Neutrophil (primary cell): Measurements from ENCODE around the gene WDFY4.

Experiments used
- H3K27ac ChIP-seq: fragments of 200-600 bp; sonication (generic); 2 replicates; pipeline ENCODE4 v1.5.1; 2016; ENCODE audit warnings: mild to moderate bottlenecking, moderate library complexity
- H3K27me3 ChIP-seq: fragments of 200-600 bp; sonication (generic); 2 replicates; pipeline ENCODE4 v1.6.0; 2016; ENCODE audit warnings: mild to moderate bottlenecking
- H3K36me3 ChIP-seq: fragments of 200-600 bp; sonication (generic); 2 replicates; pipeline ENCODE4 v1.5.1; 2017
- H3K4me1 ChIP-seq, 2 experiments: fragments of 200-600 bp in 1 of 2; sonication (generic) in 1 of 2; 1 replicate in 1 of 2; 2 replicates in 1 of 2; pipeline versions ENCODE4 v1.5.1 to v1.6.1; 2013 to 2016; ENCODE audit warnings: low read depth in 1 of 2, low read length in 1 of 2, mild to moderate bottlenecking in 1 of 2, moderate library complexity in 1 of 2; ENCODE audit not compliant: control insufficient read depth in 1 of 2, insufficient read depth in 1 of 2
- H3K4me3 ChIP-seq, 2 experiments: fragments of 200-600 bp in 1 of 2; sonication (generic) in 1 of 2; 1 replicate in 1 of 2; 2 replicates in 1 of 2; pipeline ENCODE4 v1.5.1; 2013 to 2016; ENCODE audit warnings: low read depth in 1 of 2, low read length in 1 of 2, mild to moderate bottlenecking in 1 of 2, moderate library complexity in 1 of 2
- H3K9me3 ChIP-seq: fragments of 200-600 bp; sonication (generic); 2 replicates; pipeline ENCODE4 v1.5.1; 2016
- CTCF ChIP-seq: fragments of 200-600 bp; sonication (generic); IDR thresholded peaks from 2 replicates; pipeline ENCODE4 v1.5.1; 2016; ENCODE audit warnings: antibody characterized with exemption

Gene WDFY4

GRCh38 chr10:49010295-49010694, 325.6 kb downstream of the WDFY4 start:
- H3K4me3 ChIP-seq: no peak overlapping the region
- no peaks in the 10 kb centered on the region for H3K4me1 ChIP-seq
- no peaks in the 10 kb centered on the region for H3K36me3 ChIP-seq
- no peaks in the 10 kb centered on the region for H3K9me3 ChIP-seq
- no peak for TF ChIP-seq CTCF
- H3K27me3 ChIP-seq: no peaks in the 10 kb centered on the region
- H3K27ac ChIP-seq: no peak overlapping the region

- no peaks in the 10 kb centered on the region for H3K27me3 ChIP-seq
- no peaks in the 10 kb centered on the region for H3K36me3 ChIP-seq
- no peaks in the 10 kb centered on the region for H3K4me1 ChIP-seq
- TF ChIP-seq CTCF: no peak
- no peaks in the 10 kb centered on the region for H3K9me3 ChIP-seq
- H3K27ac ChIP-seq: no peak overlapping the region
- H3K4me3 ChIP-seq: no peak overlapping the region
Measured at GRCh38 chr10:49010865-49011264, 326.2 kb downstream of the WDFY4 start.

GRCh38 chr10:49011756-49012155, 327.1 kb downstream of the WDFY4 start:
- H3K27ac ChIP-seq: no peak overlapping the region
- no peaks in the 10 kb centered on the region for H3K36me3 ChIP-seq
- no peaks in the 10 kb centered on the region for H3K4me1 ChIP-seq
- no peaks in the 10 kb centered on the region for H3K27me3 ChIP-seq
- no peaks in the 10 kb centered on the region for H3K9me3 ChIP-seq
- no peak for TF ChIP-seq CTCF
- H3K4me3 ChIP-seq: no peak overlapping the region

- Histone ChIP-seq H3K27ac (no peak overlapping the region), H3K4me1 (no peaks in the 10 kb centered on the region), H3K9me3 (no peaks in the 10 kb centered on the region), H3K27me3 (no peaks in the 10 kb centered on the region), H3K4me3 (no peak overlapping the region), H3K36me3 (no peaks in the 10 kb centered on the region)
- TF ChIP-seq CTCF: no peak
Measured at GRCh38 chr10:49012603-49013002, 327.9 kb downstream of the WDFY4 start.

GRCh38 chr10:49015700-49016099, 331.0 kb downstream of the WDFY4 start:
- Histone ChIP-seq H3K4me3 (no peak overlapping the region), H3K27me3 (no peaks in the 10 kb centered on the region), H3K9me3 (no peaks in the 10 kb centered on the region), H3K27ac (no peak overlapping the region), H3K4me1 (no peaks in the 10 kb centered on the region), H3K36me3 (no peaks in the 10 kb centered on the region)
- TF ChIP-seq CTCF: no peak

- H3K27ac ChIP-seq: no peak overlapping the region
- peaks cover 5% of the 10 kb centered on the region for H3K27me3 ChIP-seq
- H3K36me3 ChIP-seq: no peaks in the 10 kb centered on the region
- H3K9me3 ChIP-seq: no peaks in the 10 kb centered on the region
- no peak for TF ChIP-seq CTCF
- peaks cover 7 to 8% of the 10 kb centered on the region in 2 experiments for H3K4me1 ChIP-seq
- no peak overlapping the region for H3K4me3 ChIP-seq
Measured at GRCh38 chr10:49021685-49022084, 337.0 kb downstream of the WDFY4 start.
